A549 treated with AZD2906 at 1 μM for 4 hours (cell line): ENCODE measurements around the gene LCTL. TPM values are rescaled to one million over a fixed set of nuclear protein-coding genes. Genes with fewer than 3 reads are reported as not detected.

Source experiments
- total RNA-seq: library from RNA; stranded (reverse); fragments of 200-300 nt; extraction: Qiagen RNA extraction; gene quantifications from 5 replicates; pipeline ENCODE4 v1.2.3, GENCODE V29; 2022

The LCTL gene
- total RNA-seq, result 0.05 TPM in 1 of 5 replicates, not detected in the others

GRCh38 chr15:66565741-66566144 lies at the start of gene LCTL:
TSS of gene LCTL (minus strand) at chr15:66565998. CDS start at chr15:66565365, 633 bp downstream.

GRCh38 chr15:66504563-66505429 lies 61.0 kb downstream of the LCTL start, which contains the start of the genes RPL4 and ZWILCH:
TSS of gene RPL4 (minus strand) at chr15:66504855. CDS start at chr15:66504790, 65 bp downstream.
TSS of gene ZWILCH (plus strand) at chr15:66505326. CDS start at chr15:66505339, 13 bp downstream.

Other genes with a start within 250 kb of the LCTL start
- 20.0 to 26.9 TPM (median 21.7 TPM) in 5 replicates for gene TIPIN, start 209.3 kb downstream of the LCTL start, total RNA-seq
- 86.6 to 118 TPM (median 117 TPM) in 5 replicates for gene MAP2K1, start 179.1 kb downstream of the LCTL start, total RNA-seq
- gene SNAPC5, start 68.2 kb downstream of the LCTL start, total RNA-seq, result 44.0 to 63.9 TPM (median 46.0 TPM) in 5 replicates
- gene RPL4, start 61.1 kb downstream of the LCTL start, total RNA-seq, result 5,037 to 6,558 TPM (median 5,368 TPM) in 5 replicates
- gene ZWILCH, start 60.7 kb downstream of the LCTL start, total RNA-seq, result 31.1 to 36.6 TPM (median 33.8 TPM) in 5 replicates
- 22.0 to 33.6 TPM (median 29.4 TPM) in 5 replicates for gene SMAD6, start 136.2 kb upstream of the LCTL start, total RNA-seq